ENCODE results near the gene SP8.
"Not testable (repeated sequence)": the region's sequence is repeated elsewhere in the genome, so short reads cannot be mapped to it uniquely, and the experiment has no call there.

Gene SP8

DNA sequence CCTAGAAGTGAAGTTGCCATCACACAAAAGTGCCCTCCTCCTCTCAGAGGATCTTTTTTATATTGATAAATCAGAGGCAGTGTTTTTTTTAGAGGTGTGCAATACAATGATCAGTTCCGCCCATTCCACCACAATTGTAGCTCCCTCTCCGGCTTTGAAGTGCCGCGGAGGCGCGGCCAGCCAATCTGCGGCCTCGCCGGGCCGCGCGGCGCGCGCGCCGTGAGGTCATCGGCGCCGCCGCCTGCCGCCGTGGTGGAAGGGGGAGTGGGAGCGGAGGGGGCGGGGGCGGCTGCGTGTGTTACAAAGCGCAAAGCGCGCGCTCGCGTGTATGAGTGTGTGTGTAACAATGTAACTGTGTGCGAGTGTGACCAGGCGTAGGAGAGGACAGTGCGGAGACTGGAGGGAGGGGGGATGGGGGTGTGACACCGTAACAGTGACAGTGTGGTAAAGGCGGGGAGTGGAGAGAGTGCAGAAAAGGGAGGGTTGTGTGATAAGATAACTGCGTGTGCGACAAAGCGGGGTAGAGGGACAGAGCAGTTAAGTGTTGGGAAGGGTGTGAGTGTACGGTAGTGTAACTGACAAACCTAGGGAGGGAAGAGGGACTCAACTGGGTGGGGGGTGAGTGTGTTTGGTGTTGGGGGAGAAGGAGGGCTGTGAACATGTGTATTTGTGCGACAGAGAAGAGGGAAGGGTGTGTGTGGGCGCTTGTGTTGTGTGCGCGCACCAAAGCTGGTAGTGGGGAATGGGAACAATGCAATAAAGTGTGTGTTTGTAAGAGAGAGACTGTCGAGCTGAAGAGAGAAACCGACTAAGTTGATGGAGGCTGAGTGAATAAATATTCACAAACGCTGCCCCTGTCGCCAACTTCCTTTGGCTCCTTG, at the start of gene SP8:
TSS of gene SP8 (minus strand) at position 108 of the 881 bp plus-strand sequence. CDS start at position 20, 88 bp downstream.
- peak; percentile 8 for DNase-seq

DNA sequence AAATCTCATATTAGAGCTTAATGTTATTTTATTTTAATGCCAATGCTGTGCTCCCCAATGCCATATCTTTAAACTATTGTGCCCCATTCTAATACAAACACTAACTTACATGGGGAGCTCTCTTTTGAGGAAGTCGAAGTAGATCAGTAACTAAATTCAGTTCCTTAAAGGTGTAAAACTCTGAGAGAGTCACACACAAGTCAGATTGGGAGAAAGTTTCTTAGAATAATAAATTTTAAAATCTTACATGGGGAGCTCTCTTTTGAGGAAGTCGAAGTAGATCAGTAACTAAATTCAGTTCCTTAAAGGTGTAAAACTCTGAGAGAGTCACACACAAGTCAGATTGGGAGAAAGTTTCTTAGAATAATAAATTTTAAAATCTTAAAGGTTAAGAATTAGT, 49.7 kb upstream of the SP8 start:
- DNase-seq, result not testable (repeated sequence)

DNA sequence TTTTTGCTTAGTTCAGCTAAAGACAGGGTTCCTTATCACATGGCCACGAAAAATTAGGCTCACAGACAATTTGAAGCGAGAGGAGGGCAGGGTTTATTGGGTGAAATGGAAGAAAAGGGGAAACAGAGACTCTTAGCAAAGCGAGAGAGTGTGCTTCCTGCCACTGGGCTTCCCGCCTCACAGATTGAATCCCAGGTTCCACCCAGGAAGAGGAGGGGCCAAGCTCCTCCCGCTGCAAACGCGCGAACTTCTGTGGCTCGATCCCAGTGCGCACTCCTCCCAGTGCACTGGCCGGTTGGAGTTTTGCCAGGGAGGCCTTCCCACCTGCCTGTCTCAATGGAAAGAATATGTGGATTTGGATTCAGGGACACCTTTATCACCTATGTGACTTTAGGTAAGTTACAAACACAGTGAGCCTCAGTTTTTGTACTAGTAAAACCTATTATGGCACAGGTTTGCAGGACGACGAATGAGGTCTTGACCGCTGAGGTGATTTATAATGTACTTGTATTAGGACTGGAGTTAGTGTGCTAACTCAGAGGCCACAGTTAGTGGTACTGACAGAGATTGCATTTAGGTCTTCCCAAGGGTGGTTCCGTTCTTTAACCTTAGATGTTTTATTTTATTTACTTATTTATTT, 48.5 kb upstream of the SP8 start:
- DNase-seq, result no peak

- DNase-seq, result no peak
Observed at GRCh38 chr7:20834656-20835055, 48.0 kb upstream of the SP8 start.

GRCh38 chr7:20831956-20832355, 45.3 kb upstream of the SP8 start:
- DNase-seq, result no peak

GRCh38 chr7:20831451-20831850, 44.8 kb upstream of the SP8 start:
- no peak for DNase-seq

DNA sequence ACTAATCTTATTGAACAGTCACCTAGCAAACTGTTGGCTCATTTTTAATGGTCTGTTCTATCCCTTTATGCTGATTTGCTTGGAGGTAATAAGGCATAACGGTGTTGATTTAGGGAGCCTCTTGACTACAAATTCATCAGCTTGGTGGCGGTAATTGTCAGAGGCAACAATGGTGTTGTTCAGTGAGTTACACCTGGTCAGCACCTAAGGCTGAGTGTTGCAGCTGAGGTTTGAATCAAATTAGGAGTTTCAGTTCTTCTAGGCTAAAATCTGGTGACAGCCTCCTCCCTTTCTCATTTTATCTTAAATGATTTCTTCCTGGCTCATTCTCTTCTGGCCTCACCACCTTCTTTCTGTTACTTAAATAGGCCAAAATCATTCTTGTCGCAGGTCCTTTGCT, 42.3 kb upstream of the SP8 start:
- DNase-seq, result no peak

DNA sequence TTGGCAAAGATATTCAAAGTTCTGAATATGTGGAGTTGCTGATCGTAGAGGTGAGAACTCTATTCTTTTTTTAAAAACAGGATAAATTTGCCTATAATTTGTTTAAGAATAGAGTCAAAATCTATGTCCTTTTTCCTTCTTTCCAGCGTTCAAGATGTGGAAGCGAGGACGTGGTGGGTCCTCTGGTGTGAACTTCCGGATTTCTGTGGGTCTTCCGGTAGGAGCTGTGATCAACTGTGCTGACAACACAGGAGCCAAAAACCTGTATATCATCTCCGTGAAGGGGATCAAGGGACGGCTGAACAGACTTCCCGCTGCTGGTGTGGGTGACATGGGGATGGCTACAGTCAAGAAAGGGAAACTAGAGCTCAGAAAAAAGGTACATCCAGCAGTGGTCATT, 40.5 kb upstream of the SP8 start:
- DNase-seq, result no peak

DNA sequence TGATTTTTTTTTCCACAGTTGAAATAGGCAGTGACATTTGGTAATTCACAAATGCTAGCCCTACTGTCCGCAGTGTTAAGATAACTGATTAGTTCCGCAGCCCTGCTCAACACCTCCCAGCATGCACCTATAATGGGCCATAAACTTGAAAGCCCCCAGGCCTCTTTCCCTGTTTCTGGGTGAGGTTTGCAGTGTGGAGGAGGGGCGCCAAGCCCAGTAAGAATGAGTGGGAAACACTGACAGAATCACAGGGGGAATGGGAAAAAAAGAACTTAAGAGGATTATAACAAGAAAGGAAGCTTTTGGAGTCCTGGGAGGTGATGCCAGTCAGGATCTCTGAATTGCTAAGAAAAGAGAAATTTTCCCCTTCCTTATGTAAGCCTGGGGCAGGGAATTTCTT, 39.6 kb upstream of the SP8 start:
- DNase-seq, result no peak

GRCh38 chr7:20825555-20825954, 38.9 kb upstream of the SP8 start:
- DNase-seq, result no peak

- DNase-seq, result not testable (repeated sequence)
Observed at GRCh38 chr7:20821390-20821789, 34.7 kb upstream of the SP8 start.

DNA sequence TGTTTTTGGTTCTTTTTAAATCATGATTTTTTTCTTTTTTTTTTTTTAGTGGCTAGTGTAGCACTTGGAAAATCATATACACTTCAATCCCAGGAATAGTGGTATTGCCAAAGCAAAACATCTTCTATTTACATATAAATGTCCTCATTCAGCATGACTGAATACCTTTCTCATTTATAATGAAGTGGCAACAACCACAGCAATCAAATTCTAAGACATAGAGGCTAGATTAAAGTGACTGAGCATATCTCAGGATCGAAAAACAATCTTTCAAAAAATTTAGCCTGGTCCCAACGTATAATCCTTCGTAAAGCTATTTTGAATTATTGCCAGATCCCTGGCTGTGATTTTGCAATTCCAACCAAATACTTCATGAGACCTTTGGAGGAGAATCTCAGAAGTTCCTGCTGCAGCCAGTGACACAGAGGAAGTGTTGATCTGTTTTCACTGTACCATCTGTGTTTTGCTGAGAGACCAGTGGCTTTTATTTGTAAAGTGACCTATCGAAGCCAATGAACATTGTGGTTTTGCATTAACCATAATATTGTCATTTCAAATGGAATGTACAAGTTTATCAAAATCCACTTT, 29.8 kb upstream of the SP8 start:
- DNase-seq, result no peak

- no peak for DNase-seq
Observed at GRCh38 chr7:20804345-20804744, 17.7 kb upstream of the SP8 start.

DNA sequence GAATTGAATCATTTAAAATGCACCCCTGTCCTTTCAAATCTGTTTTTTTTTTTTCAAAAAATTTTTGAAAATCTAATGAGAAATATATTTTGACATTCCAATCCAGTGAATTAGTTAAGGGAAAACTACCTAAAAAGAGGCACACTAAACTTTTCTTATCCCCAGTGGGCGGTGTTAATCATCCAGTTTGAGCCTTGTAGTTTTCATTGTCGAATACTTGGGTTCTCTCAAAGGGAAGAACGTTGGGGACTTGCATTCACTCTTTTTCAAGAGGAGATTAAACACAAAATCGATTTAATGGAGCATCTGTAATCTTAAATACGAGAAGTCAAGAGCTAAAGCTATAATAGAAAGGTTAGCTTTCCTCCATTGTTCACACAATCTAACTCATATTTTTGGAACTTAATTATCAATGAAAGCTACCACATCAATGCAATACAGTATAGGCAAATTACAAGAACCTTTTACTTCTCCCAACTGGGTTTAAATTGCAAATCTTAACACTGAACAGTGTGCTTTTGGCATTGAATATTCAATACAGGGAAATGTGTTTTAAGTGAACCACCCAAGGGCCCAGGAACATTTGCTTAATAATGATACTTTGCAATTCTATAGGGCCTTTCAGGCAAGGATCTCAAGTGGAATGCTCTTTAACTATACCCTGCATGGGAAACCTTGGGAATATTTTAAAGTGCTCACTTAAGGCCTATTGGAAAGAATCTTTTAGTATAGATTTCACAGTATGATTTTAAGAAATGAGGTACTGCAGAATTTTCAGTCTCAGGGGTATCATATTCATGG, 13.1 kb upstream of the SP8 start:
- no peak for DNase-seq

DNA sequence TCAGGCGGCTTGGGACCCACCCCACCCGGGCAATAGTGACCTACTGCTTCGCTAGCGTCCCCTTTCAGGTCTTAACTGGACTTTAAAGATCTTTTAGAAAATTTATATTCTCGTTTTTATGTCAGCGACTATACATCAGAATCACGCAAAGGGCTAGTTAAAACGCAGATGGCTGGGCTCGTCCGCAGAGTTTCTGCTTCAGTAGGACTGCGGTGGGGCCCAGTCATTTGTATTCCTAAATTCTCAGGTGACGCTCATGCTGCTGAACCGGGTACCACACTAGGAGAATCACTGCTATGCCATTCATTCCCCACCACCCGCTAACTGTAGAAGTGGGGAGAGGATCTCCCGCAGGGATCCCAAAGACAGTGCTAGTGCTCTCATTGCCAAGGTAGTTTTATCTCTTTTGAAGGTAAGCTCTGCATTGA, 12.0 kb upstream of the SP8 start:
- no peak for DNase-seq

DNA sequence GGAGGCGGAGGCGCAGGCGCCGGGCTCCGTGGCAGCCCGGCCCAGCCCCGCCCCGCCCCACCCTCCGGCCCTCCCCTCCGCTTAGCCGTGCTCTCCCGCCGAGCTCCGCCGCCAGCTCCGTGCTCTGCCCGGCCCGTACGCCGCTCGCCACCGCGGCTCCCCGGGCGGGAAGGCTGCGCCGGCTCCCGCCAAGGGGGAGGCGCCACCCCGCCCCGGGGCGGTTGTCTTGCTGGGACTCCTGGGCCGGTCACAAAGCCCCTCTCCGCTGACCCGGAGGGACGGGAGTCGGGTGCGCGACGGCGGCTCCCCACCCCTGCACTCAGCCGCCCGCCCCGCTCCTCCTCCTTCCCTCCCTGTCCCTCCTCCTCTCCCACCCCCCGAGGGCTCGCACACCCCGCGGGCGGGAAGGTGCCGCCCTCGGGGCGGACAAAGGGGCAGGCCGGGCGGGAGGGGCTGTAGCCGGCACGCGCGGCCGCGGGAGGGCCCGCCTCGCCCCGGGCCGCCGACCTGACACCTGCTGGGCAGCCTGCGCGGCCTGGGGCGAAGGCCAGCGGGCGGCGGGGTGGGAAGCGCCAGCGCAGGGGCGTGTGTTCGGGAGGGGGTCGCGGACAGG, 11.5 kb upstream of the SP8 start:
- no peak for DNase-seq

DNA sequence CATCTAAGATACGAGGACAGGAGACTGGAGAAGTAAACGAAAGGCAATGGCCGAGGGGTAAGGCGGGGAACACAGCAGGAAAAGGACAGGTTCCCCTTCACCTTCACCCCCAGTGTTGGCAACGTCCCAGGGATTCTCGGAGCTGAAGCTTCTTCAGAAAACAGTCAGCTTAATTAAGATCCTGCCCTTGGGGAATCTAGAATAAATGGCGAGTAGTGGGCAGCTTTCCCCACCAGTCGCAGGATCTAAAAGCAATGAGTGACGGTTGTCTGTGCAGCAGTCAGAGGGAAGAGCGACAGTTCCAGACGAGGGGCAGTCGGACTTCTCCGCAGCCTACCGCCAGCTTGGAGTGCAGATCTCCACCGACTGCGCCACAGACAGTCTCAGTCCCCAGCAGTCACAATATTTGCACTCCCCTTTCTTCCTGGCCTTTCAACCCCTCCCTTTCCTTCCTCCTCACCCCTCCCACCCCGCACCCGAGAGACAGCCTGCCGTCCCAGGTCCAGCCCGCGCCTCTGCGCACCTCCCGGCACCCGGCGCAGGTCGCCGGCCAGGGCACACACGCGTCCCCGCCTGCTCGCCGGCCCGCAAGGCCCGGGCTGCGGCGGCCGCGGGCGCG, 10.9 kb upstream of the SP8 start:
- DNase-seq, result no peak

- no peak for DNase-seq
Observed at GRCh38 chr7:20797042-20797461, 10.4 kb upstream of the SP8 start.

DNA sequence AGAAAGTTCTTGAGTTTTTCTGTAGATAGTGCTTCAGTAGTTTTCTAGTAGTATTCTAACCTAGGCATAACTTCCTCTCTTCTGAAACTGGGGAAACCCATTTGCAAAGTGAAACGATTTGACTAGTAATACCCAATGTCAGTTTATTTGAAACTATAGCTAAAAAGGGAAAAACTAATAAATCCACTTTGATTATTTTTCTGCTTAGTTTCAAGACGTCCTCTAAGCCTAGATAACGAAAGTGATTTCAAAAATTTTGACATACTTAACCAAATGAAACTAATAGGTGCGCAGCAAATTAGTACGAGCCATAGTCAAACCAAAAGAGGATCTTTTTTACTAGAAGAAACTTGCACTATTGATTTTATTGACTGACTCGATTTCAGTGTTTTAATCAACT, 9.8 kb upstream of the SP8 start:
- no peak for DNase-seq

DNA sequence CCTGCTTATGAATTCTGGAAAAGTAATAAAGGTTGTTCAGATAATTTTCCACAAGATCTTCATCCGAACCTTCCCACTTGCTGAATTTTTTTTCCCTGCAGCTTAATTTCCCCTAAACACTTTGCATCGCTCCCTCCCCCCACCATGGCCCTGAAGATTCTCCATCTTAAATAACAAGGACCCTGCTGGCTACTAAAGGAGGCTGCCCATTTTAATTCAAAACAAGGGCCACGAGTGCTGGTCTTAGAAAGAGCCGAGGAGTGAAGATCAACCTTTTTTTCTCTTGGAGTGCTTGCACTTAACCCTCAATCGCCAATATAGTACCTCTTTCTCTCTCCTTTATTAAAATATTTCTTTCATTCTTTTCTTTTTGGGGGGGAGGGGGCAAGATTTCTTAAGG, 9.2 kb upstream of the SP8 start:
- DNase-seq, result no peak

DNA sequence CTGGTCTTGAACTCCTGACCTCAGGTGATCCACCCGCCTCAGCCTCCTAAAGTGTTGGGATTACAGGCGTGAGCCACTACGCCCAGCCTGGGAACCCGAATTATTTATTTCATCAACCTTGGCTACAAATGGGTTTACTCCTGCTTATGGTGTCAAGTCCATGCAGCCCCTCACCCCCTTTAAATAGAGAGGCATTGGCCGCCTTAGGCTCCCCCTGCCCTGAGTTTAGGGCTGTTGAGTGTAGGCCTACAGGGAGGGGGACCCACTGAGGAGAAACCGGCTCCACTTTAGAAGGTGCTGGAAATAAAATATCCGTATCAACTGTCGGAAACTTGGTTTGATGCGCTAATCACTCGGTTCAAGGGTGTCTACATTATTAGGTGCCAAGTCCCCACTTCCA, 8.7 kb upstream of the SP8 start:
- no peak for DNase-seq

DNA sequence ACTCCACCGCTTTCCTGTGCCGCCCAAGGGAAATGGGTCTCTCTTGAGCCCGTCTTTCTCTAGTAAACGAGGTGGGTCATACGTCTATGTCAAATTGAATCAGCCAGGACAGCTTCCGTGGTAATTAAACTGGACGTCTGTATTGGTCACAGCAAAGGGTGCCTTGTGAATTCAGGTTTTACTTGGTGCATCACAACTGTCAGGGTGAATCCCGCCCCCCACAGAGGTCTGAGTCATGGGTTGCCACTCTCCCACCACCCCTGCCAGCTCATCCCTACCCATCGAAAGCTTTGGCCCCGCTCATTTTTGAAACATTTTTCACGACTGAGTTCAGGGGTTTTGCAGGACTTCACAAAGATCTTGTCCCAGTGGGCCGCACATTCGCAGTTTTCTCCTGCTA, 8.0 kb upstream of the SP8 start:
- DNase-seq, result no peak
